Activated T-helper 2 cell treated with anti-CD3 and anti-CD28 coated beads, Interferon-gamma antibody, Interleukin-2, Interleukin-4, amounts not matched to agents 10 μg/mL and 5 μg/mL and 100 μg/mL, durations not matched to agents 14 hours and 24 hours and 36 hours (primary cell): Measurements from ENCODE around the gene ARL10. TPM values are rescaled to one million over a fixed set of nuclear protein-coding genes. Genes with fewer than 3 reads are reported as not detected.

Source experiments
- DNase-seq: peaks from one replicate; pipeline ENCODE4 v3.0.0; 2021; ENCODE audit warnings: low spot score
- H3K27ac Mint-ChIP-seq: one replicate; pipeline ENCODE4 v1.8.0; 2021; ENCODE audit warnings: mixed read lengths
- H3K27me3 Mint-ChIP-seq: one replicate; pipeline ENCODE4 v1.8.0; 2021; ENCODE audit warnings: low read depth, mixed read lengths
- H3K36me3 Mint-ChIP-seq: one replicate; pipeline ENCODE4 v1.8.0; 2021; ENCODE audit warnings: low read depth, mixed read lengths
- H3K4me1 Mint-ChIP-seq: one replicate; pipeline ENCODE4 v1.8.0; 2021; ENCODE audit warnings: low read depth, mixed read lengths
- H3K4me3 Mint-ChIP-seq: one replicate; pipeline ENCODE4 v1.8.0; 2021; ENCODE audit warnings: low read depth, mild to moderate bottlenecking, moderate library complexity, mixed read lengths
- H3K9me3 Mint-ChIP-seq: one replicate; pipeline ENCODE4 v1.8.0; 2021; ENCODE audit warnings: mixed read lengths
- intact Hi-C: fragments of 100-400 bp; cut with micrococcal nuclease; formaldehyde crosslinking; loops from one replicate; pipeline ENCODE4 v1.15.1; 2023
- total RNA-seq: library from RNA; stranded (reverse); gene quantifications from 2 replicates; pipeline ENCODE4 v1.2.3, GENCODE V29; 2022

ARL10 gene
- total RNA-seq, 1 donor from 2014 or later = 22.3 TPM

- Mint-ChIP-seq H3K36me3 (no peaks in the 10 kb centered on the region), H3K4me1 (peaks cover 7% of the 10 kb centered on the region), H3K4me3 (no peak overlapping the region), H3K27ac (no peak overlapping the region), H3K27me3 (peaks cover 14% of the 10 kb centered on the region), H3K9me3 (peaks cover 6% of the 10 kb centered on the region)
- intact Hi-C loops = no loop called here
- DNase-seq = no peak
These were observed 62.7 kb downstream of the ARL10 start for GRCh38 chr5:176427971-176428370.

DNA sequence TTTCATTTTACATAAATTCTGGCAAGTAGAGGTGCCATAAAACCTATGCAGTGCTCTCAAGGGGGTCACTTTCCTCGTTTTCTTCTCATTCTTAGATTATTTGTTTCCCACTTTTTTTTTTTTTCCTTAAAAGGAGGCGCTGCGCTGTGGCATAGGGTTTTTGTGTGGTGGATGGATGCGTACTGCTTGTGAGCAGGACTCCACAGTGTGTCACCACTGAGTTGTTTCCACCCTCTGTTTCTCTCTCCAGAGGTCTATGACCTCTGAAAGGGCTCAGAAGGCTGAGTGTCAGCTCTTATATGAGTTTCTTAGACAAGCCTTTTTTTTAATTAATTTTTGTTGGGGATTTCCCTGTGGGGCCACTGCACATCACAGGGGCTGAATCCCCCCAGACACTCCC is 64.7 kb downstream of the ARL10 start:
- no peaks in the 10 kb centered on the region for H3K36me3 Mint-ChIP-seq
- H3K9me3 Mint-ChIP-seq = peaks cover 6% of the 10 kb centered on the region
- H3K27ac Mint-ChIP-seq = no peak overlapping the region
- H3K4me3 Mint-ChIP-seq = no peak overlapping the region
- peaks cover 14% of the 10 kb centered on the region for H3K27me3 Mint-ChIP-seq
- intact Hi-C loops = no loop called here
- no peak for DNase-seq
- peaks cover 7% of the 10 kb centered on the region for H3K4me1 Mint-ChIP-seq

Other genes with a start within 250 kb of the ARL10 start
- gene SIMC1, start 127.1 kb upstream of the ARL10 start, total RNA-seq = 32.1 and 33.3 TPM in 2 replicates
- gene KIAA1191, start 3.7 kb upstream of the ARL10 start, total RNA-seq = 55.5 and 61.3 TPM in 2 replicates
- gene NOP16, start 23.1 kb downstream of the ARL10 start, total RNA-seq = 79.6 and 84.0 TPM in 2 replicates
- gene HIGD2A, start 23.3 kb downstream of the ARL10 start, total RNA-seq = 102 and 105 TPM in 2 replicates
- gene CLTB, start 51.1 kb downstream of the ARL10 start, total RNA-seq = 47.9 and 57.9 TPM in 2 replicates
- gene FAF2, start 82.9 kb downstream of the ARL10 start, total RNA-seq = 39.4 and 44.1 TPM in 2 replicates
- gene RNF44, start 171.9 kb downstream of the ARL10 start, total RNA-seq = 64.7 and 70.3 TPM in 2 replicates
- gene CDHR2, start 183.9 kb downstream of the ARL10 start, total RNA-seq = 0.30 and 0.64 TPM in 2 replicates
- gene GPRIN1, start 244.7 kb downstream of the ARL10 start, total RNA-seq = 3.0 and 3.6 TPM in 2 replicates